ENCODE data around the gene DDIT3.

DNA sequence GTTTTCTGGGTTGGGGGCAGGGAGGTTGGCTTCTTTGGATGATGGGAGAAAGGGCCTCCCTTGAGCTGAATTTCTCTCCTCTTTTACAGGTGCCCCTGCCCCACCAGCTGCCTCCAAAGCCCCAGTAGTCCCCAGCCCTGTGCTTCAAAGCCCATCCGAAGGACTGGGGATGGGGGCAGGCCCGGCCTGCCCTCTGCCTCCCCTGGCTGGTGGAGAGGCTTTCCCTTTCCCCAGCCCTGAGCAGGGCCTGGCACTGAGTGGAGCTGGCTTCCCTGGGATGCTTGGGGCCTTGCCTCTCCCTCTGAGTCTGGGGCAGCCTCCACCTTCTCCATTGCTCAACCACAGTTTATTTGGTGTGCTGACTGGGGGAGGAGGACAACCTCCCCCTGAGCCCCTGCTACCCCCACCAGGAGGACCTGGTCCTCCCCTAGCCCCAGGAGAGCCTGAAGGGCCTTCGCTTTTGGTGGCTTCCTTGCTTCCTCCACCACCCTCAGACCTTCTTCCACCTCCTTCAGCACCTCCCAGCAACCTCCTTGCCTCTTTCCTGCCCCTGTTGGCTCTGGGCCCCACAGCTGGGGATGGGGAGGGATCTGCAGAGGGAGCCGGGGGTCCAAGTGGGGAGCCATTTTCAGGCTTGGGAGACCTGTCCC is 6.3 kb upstream of the DDIT3 start:
- TF ChIP-seq, protein P1, sequence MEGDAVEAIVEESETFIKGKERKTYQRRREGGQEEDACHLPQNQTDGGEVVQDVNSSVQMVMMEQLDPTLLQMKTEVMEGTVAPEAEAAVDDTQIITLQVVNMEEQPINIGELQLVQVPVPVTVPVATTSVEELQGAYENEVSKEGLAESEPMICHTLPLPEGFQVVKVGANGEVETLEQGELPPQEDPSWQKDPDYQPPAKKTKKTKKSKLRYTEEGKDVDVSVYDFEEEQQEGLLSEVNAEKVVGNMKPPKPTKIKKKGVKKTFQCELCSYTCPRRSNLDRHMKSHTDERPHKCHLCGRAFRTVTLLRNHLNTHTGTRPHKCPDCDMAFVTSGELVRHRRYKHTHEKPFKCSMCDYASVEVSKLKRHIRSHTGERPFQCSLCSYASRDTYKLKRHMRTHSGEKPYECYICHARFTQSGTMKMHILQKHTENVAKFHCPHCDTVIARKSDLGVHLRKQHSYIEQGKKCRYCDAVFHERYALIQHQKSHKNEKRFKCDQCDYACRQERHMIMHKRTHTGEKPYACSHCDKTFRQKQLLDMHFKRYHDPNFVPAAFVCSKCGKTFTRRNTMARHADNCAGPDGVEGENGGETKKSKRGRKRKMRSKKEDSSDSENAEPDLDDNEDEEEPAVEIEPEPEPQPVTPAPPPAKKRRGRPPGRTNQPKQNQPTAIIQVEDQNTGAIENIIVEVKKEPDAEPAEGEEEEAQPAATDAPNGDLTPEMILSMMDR (conservative IDR thresholded peaks at IDR 0.05; ENCODE audit: low read depth, low read length), result no peak
- TF ChIP-seq EZH2 (IDR thresholded peaks at IDR 0.05; ENCODE audit: low read length, unreplicated experiment) (no peak), EZH2phosphoT487 (IDR thresholded peaks at IDR 0.05; ENCODE audit: borderline replicate concordance, low read length) (no peak)

All from PC-3 (cell line).